Measurements from ENCODE around the gene CYLD. TPM values are rescaled to one million over a fixed set of nuclear protein-coding genes. Genes with fewer than 3 reads are reported as not detected.

The CYLD gene
- total RNA-seq, 1 experiment from 2014 or later: 10.1 TPM

DNA sequence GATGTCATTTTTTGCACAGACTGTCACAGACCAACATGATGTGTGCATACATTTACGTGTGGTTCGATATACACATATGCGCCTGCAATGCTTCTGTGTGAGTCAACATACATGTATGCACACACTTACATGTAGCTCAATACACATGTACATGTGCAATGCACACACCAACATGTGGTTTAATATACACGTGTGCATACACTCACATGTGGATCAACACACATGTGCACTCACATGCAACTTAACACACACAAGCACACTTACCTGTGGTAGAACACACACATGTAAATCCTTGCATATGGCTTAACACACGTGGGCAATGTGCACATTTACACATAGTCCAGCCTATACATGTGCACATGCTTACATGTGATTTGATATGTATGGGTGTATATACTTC is 97.5 kb downstream of the CYLD start:
- ATAC-seq (no peak), DNase-seq (ENCODE audit: low read depth, low spot score) (no peak)
- BruUV-seq (replicated peaks): no TSS peak
- TF ChIP-seq, protein P1, sequence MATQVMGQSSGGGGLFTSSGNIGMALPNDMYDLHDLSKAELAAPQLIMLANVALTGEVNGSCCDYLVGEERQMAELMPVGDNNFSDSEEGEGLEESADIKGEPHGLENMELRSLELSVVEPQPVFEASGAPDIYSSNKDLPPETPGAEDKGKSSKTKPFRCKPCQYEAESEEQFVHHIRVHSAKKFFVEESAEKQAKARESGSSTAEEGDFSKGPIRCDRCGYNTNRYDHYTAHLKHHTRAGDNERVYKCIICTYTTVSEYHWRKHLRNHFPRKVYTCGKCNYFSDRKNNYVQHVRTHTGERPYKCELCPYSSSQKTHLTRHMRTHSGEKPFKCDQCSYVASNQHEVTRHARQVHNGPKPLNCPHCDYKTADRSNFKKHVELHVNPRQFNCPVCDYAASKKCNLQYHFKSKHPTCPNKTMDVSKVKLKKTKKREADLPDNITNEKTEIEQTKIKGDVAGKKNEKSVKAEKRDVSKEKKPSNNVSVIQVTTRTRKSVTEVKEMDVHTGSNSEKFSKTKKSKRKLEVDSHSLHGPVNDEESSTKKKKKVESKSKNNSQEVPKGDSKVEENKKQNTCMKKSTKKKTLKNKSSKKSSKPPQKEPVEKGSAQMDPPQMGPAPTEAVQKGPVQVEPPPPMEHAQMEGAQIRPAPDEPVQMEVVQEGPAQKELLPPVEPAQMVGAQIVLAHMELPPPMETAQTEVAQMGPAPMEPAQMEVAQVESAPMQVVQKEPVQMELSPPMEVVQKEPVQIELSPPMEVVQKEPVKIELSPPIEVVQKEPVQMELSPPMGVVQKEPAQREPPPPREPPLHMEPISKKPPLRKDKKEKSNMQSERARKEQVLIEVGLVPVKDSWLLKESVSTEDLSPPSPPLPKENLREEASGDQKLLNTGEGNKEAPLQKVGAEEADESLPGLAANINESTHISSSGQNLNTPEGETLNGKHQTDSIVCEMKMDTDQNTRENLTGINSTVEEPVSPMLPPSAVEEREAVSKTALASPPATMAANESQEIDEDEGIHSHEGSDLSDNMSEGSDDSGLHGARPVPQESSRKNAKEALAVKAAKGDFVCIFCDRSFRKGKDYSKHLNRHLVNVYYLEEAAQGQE (IDR thresholded peaks at IDR 0.05; ENCODE audit: insufficient read depth in 1 of 2, low read depth in 2 of 2, low read length in 1 of 2): no peak
- no peaks in the 10 kb centered on the region; the same call in 1 of the 2 replicates for H3K4me1 ChIP-seq (ENCODE audit: control insufficient read depth, insufficient read depth, low read length)
- H3K4me3 ChIP-seq (ENCODE audit: low read depth in 2 of 2, low read length in 2 of 2): no peak overlapping the region
- no peaks in the 10 kb centered on the region for H3K9me3 ChIP-seq (ENCODE audit: control insufficient read depth, insufficient read depth, low read depth, low read length)
- H3K36me3 ChIP-seq (ENCODE audit: control insufficient read depth, insufficient read depth, low read length): no peaks in the 10 kb centered on the region
- ChIA-PET POLR2A (no interaction called here), CTCF (no interaction called here)
- intact Hi-C loops (cut with micrococcal nuclease; ENCODE audit: unreplicated experiment) (no loop called here), in situ Hi-C loops (cut with HindIII; ENCODE audit: low pct_unique_long_range_greater_than_20kb, low sequenced_read_pairs) (no loop called here)
- H3K27ac ChIP-seq (ENCODE audit: low read length): no peak overlapping the region
- H3K27me3 ChIP-seq (ENCODE audit: control insufficient read depth, insufficient read depth, low read length): no peaks in the 10 kb centered on the region; the same call in 1 of the 2 replicates

DNA sequence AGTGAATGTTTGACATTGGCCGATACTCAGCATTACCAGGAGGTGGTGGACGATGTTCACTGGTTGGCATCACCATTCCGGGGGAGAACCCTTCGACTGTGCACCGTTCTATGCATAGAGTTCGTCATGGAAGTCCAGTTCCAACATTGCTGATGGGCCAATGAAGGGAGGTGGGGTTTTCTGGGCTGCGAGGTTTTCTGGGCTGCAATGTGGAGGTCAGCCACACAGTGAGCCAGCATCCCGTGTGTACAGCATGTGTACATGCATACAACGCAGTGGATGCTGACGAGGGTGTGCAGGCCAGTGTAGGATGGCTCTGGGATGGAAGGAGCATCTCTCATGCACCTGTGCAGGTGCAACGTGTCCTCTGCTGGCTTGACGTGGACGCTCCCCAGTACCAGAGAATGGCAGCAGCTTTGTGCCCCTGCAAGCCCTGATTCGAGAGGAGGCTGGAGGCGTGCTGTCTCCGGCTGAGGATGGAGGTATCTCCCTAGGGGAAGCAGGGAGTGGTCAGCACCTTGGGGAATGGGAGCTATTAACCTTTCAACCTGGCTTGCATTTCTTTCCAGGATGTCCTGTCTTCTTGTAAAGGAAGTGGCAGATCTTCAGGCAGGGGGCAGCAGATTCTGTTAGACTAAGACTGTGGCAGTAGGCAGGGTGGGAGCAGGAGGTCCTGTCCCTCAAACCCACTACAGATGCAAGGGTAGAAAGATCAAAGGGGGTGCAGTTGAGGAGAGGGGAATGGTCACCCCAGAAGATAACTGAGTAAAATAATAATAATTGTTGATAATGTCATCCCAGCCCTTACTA is 98.2 kb downstream of the CYLD start:
- ChIA-PET POLR2A (no interaction called here), CTCF (no interaction called here)
- ATAC-seq: no peak
- Histone ChIP-seq H3K9me3 (ENCODE audit: control insufficient read depth, insufficient read depth, low read depth, low read length) (no peaks in the 10 kb centered on the region), H3K4me3 (ENCODE audit: low read depth in 2 of 2, low read length in 2 of 2) (no peak overlapping the region), H3K36me3 (ENCODE audit: control insufficient read depth, insufficient read depth, low read length) (no peaks in the 10 kb centered on the region), H3K27me3 (ENCODE audit: control insufficient read depth, insufficient read depth, low read length) (no peaks in the 10 kb centered on the region; the same call in 1 of the 2 replicates), H3K27ac (ENCODE audit: low read length) (no peak overlapping the region), H3K4me1 (ENCODE audit: control insufficient read depth, insufficient read depth, low read length) (no peaks in the 10 kb centered on the region; the same call in 1 of the 2 replicates)
- DNase-seq (ENCODE audit: low read depth, low spot score): no peak
- in situ Hi-C loops (cut with HindIII; ENCODE audit: low pct_unique_long_range_greater_than_20kb, low sequenced_read_pairs): no loop called here
- TF ChIP-seq POLR2AphosphoS5 (IDR thresholded peaks at IDR 0.05; ENCODE audit: low read depth, low read length) (no peak), SIN3A (IDR thresholded peaks at IDR 0.05; ENCODE audit: borderline replicate concordance, insufficient read depth, low read depth, low read length) (no peak), TCF7L2 (IDR thresholded peaks at IDR 0.05; ENCODE audit: low read depth, low read length) (no peak)
- BruUV-seq (replicated peaks): no TSS peak
- intact Hi-C loops (cut with micrococcal nuclease; ENCODE audit: unreplicated experiment): no loop called here

DNA sequence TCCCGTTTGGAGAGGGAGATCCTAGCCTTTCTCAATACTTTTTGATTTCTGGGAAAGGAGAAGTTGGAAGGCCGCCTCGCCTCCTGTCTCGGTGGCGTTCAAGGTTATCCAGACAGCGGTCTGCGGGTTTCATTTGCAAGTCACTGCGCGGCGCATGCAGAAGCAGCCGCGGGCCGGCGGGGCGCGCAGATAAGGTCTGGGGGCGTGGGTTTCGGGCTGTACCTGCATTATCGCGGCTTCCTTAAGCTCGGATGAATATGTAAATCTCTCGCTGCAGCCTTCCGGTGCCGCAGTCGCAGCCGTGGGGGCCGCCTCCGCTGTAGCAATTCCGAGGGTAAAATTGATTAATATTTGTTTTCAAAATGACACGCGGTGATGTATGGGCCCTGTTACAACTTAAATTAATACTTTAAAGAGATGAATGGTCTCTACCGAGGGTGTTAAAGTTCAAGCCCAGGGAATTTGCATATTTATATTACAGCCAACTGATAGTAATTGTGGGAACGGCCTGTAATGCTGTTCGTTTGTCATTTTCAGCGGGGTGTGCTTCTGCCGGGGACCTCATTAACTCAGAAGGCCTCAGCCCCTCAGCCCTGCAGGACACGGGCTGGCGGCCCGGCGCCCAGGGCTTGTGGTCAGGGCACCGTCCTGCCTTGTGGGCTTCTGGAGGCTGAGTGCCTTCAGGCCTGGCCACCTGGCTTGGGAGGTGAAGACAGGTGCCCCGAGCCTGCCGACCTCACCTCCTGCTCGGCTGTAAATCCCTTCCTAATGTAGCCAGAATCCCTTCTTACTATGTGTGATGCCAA is 99.4 kb downstream of the CYLD start:
- no peaks in the 10 kb centered on the region; the same call in 1 of the 2 replicates for H3K4me1 ChIP-seq (ENCODE audit: control insufficient read depth, insufficient read depth, low read length)
- no peak for ATAC-seq
- peak overlapping the region in 1 of 2 experiments; percentile 27; a peak in 2 of 4 replicates for H3K4me3 ChIP-seq (ENCODE audit: low read depth in 2 of 2, low read length in 2 of 2)
- BruUV-seq (replicated peaks): no TSS peak
- DNase-seq (ENCODE audit: low read depth, low spot score): no peak
- H3K36me3 ChIP-seq (ENCODE audit: control insufficient read depth, insufficient read depth, low read length): no peaks in the 10 kb centered on the region
- in situ Hi-C loops (cut with HindIII; ENCODE audit: low pct_unique_long_range_greater_than_20kb, low sequenced_read_pairs) (no loop called here), intact Hi-C loops (cut with micrococcal nuclease; ENCODE audit: unreplicated experiment) (no loop called here)
- TF ChIP-seq POLR2AphosphoS5 (IDR thresholded peaks at IDR 0.05; ENCODE audit: low read depth, low read length) (no peak), TCF7L2 (IDR thresholded peaks at IDR 0.05; ENCODE audit: low read depth, low read length) (no peak), SIN3A (IDR thresholded peaks at IDR 0.05; ENCODE audit: borderline replicate concordance, insufficient read depth, low read depth, low read length) (no peak)
- TF ChIP-seq, protein P1 (IDR thresholded peaks at IDR 0.05; ENCODE audit: insufficient read depth in 1 of 2, low read depth in 2 of 2, low read length in 1 of 2): no peak
- no peaks in the 10 kb centered on the region for H3K9me3 ChIP-seq (ENCODE audit: control insufficient read depth, insufficient read depth, low read depth, low read length)
- POLR2A ChIA-PET: no interaction called here
- H3K27ac ChIP-seq (ENCODE audit: low read length): no peak overlapping the region
- CTCF ChIA-PET: no interaction called here
- H3K27me3 ChIP-seq (ENCODE audit: control insufficient read depth, insufficient read depth, low read length): no peaks in the 10 kb centered on the region; the same call in 1 of the 2 replicates

All from Panc1 (cell line).